HEK293T (cell line): Measurements from ENCODE around the gene ANGPTL2.

Experiments used
- ARNT ChIP-seq: fragments of 450-650 bp; IDR thresholded peaks from 2 replicates; pipeline ENCODE4 v1.6.1; 2017; ENCODE audit warnings: mild to moderate bottlenecking
- BHLHE40 ChIP-seq: fragments of 450-650 bp; IDR thresholded peaks from 2 replicates; pipeline ENCODE4 v1.6.1; 2016; ENCODE audit warnings: mild to moderate bottlenecking, moderate library complexity, borderline replicate concordance
- HDGF ChIP-seq: fragments of 450-650 bp; IDR thresholded peaks from 2 replicates; pipeline ENCODE4 v1.6.1; 2017; ENCODE audit warnings: antibody characterized with exemption, borderline replicate concordance
- NFRKB ChIP-seq: fragments of 450-650 bp; IDR thresholded peaks from 2 replicates; pipeline ENCODE4 v1.6.1; 2016; ENCODE audit warnings: mild to moderate bottlenecking, moderate library complexity
- PKNOX1 ChIP-seq: fragments of 450-650 bp; IDR thresholded peaks from 2 replicates; pipeline ENCODE4 v1.6.1; 2016
- SP1 ChIP-seq: fragments of 450-650 bp; IDR thresholded peaks from 2 replicates; pipeline ENCODE4 v1.6.1; 2017
- SUZ12 ChIP-seq: fragments of 450-650 bp; IDR thresholded peaks from 2 replicates; pipeline ENCODE4 v1.6.1; 2016; ENCODE audit warnings: mild to moderate bottlenecking
- TARDBP ChIP-seq: fragments of 450-650 bp; IDR thresholded peaks from 2 replicates; pipeline ENCODE4 v1.6.1; 2016
- ZNF384 ChIP-seq: fragments of 450-650 bp; IDR thresholded peaks from 2 replicates; pipeline ENCODE4 v1.6.1; 2016

- no peak for TF ChIP-seq BHLHE40
- no peak for TF ChIP-seq HDGF
- no peak for TF ChIP-seq ZNF384
- TF ChIP-seq SP1: no peak
- no peak for TF ChIP-seq NFRKB
- TF ChIP-seq SUZ12: no peak
- TF ChIP-seq ARNT: no peak
- TF ChIP-seq TARDBP: no peak
- no peak for TF ChIP-seq PKNOX1
These were observed 45.3 kb upstream of the ANGPTL2 start for GRCh38 chr9:127167560-127168326.
